HUES64 (cell line): ENCODE data around the gene CCDC92. TPM values are rescaled to one million over a fixed set of nuclear protein-coding genes. Genes with fewer than 3 reads are reported as not detected.
A peak's percentile ranks its signal among the peaks of the same experiment; 100 is the strongest.

ENCODE experiments used
- H3K27ac ChIP-seq: 2 replicates; pipeline ENCODE4 v1.7.0; 2013; ENCODE audit warnings: low read depth, low read length, inconsistent platforms
- H3K27me3 ChIP-seq: 2 replicates; pipeline ENCODE4 v1.6.1; 2013; ENCODE audit warnings: mild to moderate bottlenecking, low read length; ENCODE audit not compliant: insufficient read depth
- H3K36me3 ChIP-seq: 2 replicates; pipeline ENCODE4 v1.6.1; 2013; ENCODE audit warnings: mild to moderate bottlenecking, low read length; ENCODE audit not compliant: insufficient read depth
- H3K4me1 ChIP-seq: 2 replicates; pipeline ENCODE4 v1.6.1; 2013; ENCODE audit warnings: mild to moderate bottlenecking, low read length, moderate library complexity; ENCODE audit not compliant: insufficient read depth
- H3K4me3 ChIP-seq: 2 replicates; pipeline ENCODE4 v1.5.1; 2013; ENCODE audit warnings: mild to moderate bottlenecking, low read length, moderate library complexity
- H3K9ac ChIP-seq: 2 replicates; pipeline ENCODE4 v1.6.1; 2013; ENCODE audit warnings: mild to moderate bottlenecking, low read depth, low read length
- H3K9me3 ChIP-seq: 2 replicates; pipeline ENCODE4 v1.6.1; 2013; ENCODE audit warnings: low read depth, low read length; ENCODE audit not compliant: insufficient read depth
- WGBS: fragments of 150-250, 120-280 bp; methylation state at CpG from one replicate; pipeline ENCODE4 v1.1.7; 2013; ENCODE audit warnings: missing lambda C conversion rate; 5-methylcytosine and 5-hydroxymethylcytosine counted together
- polyA plus RNA-seq, 2 experiments: library from polyadenylated mRNA; stranded (reverse); fragments of 50-300 nt; gene quantifications; one replicate each; pipeline ENCODE4 v1.2.3, GENCODE V29; 2013

The CCDC92 gene
- polyA plus RNA-seq (2013, experiment 1 of 2) = 4.6 TPM
- polyA plus RNA-seq (2013, experiment 2 of 2) = 8.1 TPM

GRCh38 chr12:123972457-123973401, at the start of gene CCDC92, which contains the start of gene ZNF664:
TSS of gene CCDC92 (minus strand) at chr12:123972831. CDS start at chr12:123944305, 28,526 bp downstream.
TSS of gene ZNF664 (plus strand) at chr12:123973215. CDS start at chr12:124012145, 38,930 bp downstream.
- no peak within 1 kb of the TSS for H3K27ac ChIP-seq
- peaks cover 70% of the 10 kb centered on the region for H3K27me3 ChIP-seq
- H3K9ac ChIP-seq = peak within 1 kb of the TSS; percentile 78
- peaks cover 9% of the 10 kb centered on the region; the same call in 1 of the 2 replicates for H3K36me3 ChIP-seq
- under 1% methylated on average over 129 of the region's 138 CpGs for whole genome bisulfite sequencing
- H3K9me3 ChIP-seq = no peaks in the 10 kb centered on the region
- H3K4me1 ChIP-seq = peaks cover 13% of the 10 kb centered on the region; the same call in 1 of the 2 replicates
- peak within 1 kb of the TSS; percentile 82 for H3K4me3 ChIP-seq

GRCh38 chr12:124022161-124022560, 49.5 kb upstream of the CCDC92 start:
- 95% methylated on average over 2 of the region's 3 CpGs for WGBS
- H3K9me3 ChIP-seq = no peaks in the 10 kb centered on the region
- no peak overlapping the region for H3K27ac ChIP-seq
- H3K27me3 ChIP-seq = no peaks in the 10 kb centered on the region
- no peaks in the 10 kb centered on the region for H3K36me3 ChIP-seq
- H3K4me1 ChIP-seq = no peaks in the 10 kb centered on the region
- H3K4me3 ChIP-seq = no peak overlapping the region
- H3K9ac ChIP-seq = no peak overlapping the region

GRCh38 chr12:124021007-124021406, 48.4 kb upstream of the CCDC92 start:
- H3K9me3 ChIP-seq = no peaks in the 10 kb centered on the region
- 73% methylated on average over 2 of the region's 3 CpGs for WGBS
- H3K4me1 ChIP-seq = no peaks in the 10 kb centered on the region
- H3K27me3 ChIP-seq = no peaks in the 10 kb centered on the region
- no peak overlapping the region for H3K4me3 ChIP-seq
- no peak overlapping the region for H3K9ac ChIP-seq
- H3K36me3 ChIP-seq = no peaks in the 10 kb centered on the region
- H3K27ac ChIP-seq = no peak overlapping the region

DNA sequence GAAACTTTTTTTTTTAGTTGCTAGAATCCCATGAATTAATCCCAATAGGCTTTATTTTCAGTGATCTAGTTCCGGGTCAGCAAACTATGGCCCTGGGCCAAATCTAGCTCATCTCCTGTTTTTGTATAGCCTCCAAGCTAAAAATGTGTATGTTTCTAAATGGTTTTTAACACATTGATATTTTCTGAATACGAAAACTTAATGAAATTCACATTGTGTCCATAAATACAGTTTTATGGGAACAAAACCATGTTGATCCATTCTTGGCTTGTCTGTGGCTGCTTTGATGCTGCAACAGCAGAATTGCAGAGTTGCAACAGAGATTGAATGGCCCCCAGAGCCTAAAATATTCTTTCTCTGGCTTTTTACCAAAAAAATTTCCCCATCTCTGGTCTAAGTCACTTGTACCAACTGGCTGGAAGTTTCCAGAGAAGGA, 47.9 kb upstream of the CCDC92 start:
- 92% methylated on average over 2 of the region's 2 CpGs for WGBS
- no peak overlapping the region for H3K27ac ChIP-seq

GRCh38 chr12:124019115-124019514, 46.5 kb upstream of the CCDC92 start:
- Histone ChIP-seq H3K27me3 (no peaks in the 10 kb centered on the region), H3K36me3 (no peaks in the 10 kb centered on the region), H3K9me3 (no peaks in the 10 kb centered on the region), H3K4me1 (no peaks in the 10 kb centered on the region), H3K4me3 (no peak overlapping the region), H3K27ac (no peak overlapping the region), H3K9ac (no peak overlapping the region)

More for the DNA sequence above, 47.9 kb upstream of the CCDC92 start:
- Histone ChIP-seq H3K4me1 (no peaks in the 10 kb centered on the region), H3K27me3 (no peaks in the 10 kb centered on the region), H3K36me3 (no peaks in the 10 kb centered on the region), H3K9ac (no peak overlapping the region), H3K4me3 (no peak overlapping the region), H3K9me3 (no peaks in the 10 kb centered on the region)

DNA sequence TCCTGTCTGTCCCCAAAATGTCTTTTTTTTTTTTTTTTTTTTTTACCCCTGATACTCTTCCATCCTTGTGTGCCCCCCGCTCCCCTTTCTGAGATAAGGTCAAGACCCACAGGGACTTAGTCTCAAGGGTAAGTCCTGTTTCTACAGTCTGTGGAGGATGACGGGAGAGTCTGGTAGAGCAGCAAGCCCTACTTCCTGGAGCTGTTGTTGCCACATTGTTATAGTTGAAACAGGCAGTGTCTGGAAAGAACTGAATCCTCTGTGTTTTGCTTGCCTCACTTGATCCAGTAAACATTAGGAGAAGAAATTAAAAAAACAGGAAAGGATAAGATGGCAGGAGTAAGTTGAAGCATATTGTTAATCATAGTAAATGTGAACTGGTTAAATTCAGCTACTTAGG, 45.9 kb upstream of the CCDC92 start:
- Histone ChIP-seq H3K4me3 (no peak overlapping the region), H3K4me1 (no peaks in the 10 kb centered on the region), H3K36me3 (peaks cover 3% of the 10 kb centered on the region; the same call in 1 of the 2 replicates), H3K27ac (no peak overlapping the region), H3K9ac (no peak overlapping the region), H3K9me3 (no peaks in the 10 kb centered on the region), H3K27me3 (no peaks in the 10 kb centered on the region)
- 87% methylated on average over 2 of the region's 2 CpGs for WGBS

DNA sequence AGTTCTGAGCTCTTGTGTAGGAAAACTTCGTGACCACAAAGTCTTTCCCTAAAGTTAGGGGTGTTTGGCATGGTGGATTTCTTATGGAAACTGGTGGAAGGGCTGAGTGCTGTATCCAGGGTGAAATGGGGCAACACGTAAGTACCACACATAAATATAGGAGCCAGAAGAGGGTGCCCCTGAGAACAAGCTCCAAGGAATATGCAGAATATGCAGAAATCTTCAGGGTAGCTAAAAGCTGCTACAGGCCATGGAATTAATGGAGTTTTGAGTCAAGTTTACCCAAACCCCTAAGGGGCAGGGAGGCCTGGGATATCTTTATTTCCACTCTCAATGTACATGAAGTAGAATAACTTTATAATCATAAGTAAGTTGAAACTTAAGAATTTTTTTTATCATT, 44.4 kb upstream of the CCDC92 start:
- Histone ChIP-seq H3K36me3 (peaks cover 18% of the 10 kb centered on the region), H3K4me1 (no peaks in the 10 kb centered on the region)
- 90% methylated on average over 2 of the region's 2 CpGs for WGBS

DNA sequence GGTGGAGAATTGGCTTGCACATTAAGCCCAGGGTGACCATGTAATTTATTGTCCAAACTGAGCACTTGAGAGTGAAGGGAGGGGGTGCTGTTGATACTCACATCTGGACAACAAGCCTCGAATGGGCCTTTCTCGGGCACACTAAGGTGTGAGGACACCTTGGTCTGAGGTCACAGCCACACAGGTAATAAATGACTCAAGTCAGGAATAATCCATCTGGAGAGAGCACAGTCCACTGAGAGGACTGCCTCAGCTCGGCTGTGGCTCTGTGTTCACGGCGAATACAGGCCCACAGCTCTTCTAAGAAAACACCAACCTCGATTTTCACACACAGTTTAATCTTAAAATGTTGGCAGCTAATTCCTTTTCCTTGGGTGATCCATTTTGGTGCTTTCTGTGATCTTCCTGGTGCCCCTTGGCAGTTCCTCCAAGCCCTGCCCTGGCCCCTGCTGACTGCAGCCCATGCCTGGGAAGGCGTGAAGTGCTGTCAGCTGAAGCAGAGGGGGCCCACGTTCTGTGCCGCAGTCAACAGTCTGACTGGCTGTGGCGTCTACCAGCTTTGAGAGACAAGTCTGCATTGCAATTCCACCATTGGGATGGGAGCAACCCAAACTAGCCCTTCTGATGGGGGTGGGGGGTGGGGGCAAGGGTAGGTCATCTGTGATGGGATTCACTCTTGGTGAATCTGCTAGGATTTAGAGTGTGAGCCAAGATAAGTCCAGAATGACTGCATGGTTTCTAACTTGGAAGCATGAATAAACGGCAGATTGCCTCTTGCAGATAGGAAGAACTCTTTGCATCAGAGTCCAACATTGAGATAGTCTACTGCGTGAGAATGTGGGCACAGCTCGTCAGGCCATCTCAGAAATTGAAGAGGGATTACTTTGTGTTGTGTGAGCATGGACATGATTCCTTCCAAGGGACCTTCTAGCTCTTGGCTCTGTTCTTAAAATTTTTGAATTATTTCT, 43.1 kb upstream of the CCDC92 start:
- H3K9ac ChIP-seq = no peak overlapping the region
- H3K27ac ChIP-seq = no peak overlapping the region
- peaks cover 30% of the 10 kb centered on the region for H3K36me3 ChIP-seq
- H3K4me1 ChIP-seq = no peaks in the 10 kb centered on the region
- H3K4me3 ChIP-seq = no peak overlapping the region
- H3K27me3 ChIP-seq = no peaks in the 10 kb centered on the region
- WGBS = 87% methylated on average over 13 of the region's 13 CpGs
- no peaks in the 10 kb centered on the region for H3K9me3 ChIP-seq

More for the DNA sequence above, 44.4 kb upstream of the CCDC92 start:
- Histone ChIP-seq H3K27me3 (no peaks in the 10 kb centered on the region), H3K27ac (no peak overlapping the region), H3K9me3 (no peaks in the 10 kb centered on the region), H3K9ac (no peak overlapping the region), H3K4me3 (no peak overlapping the region)

DNA sequence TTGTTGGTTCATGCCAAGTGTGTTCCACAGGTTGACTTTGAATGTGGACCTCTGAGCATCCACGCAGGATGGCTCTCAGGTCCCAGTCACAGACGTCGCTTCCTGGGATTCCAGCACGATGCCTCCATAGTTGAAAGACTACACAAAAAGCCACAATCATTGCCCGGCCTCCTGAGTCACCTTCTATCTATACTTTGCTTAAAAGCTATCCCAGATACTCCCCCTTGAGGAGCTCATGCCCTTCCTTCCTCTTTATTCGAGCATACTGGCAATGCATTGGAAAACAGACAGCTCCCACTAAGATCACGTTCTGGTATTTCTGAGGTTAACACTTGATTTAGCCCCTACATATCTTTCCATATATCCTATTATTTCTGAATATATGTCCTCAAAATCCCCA, 40.4 kb upstream of the CCDC92 start:
- Histone ChIP-seq H3K4me1 (peaks cover 5% of the 10 kb centered on the region; the same call in 1 of the 2 replicates), H3K27ac (no peak overlapping the region), H3K9ac (no peak overlapping the region), H3K36me3 (peaks cover 38% of the 10 kb centered on the region), H3K9me3 (no peaks in the 10 kb centered on the region), H3K4me3 (no peak overlapping the region), H3K27me3 (no peaks in the 10 kb centered on the region)
- WGBS = 95% methylated on average over 7 of the region's 7 CpGs

- 95% methylated on average over 8 of the region's 8 CpGs for WGBS
- H3K27ac ChIP-seq = no peak overlapping the region
- H3K9me3 ChIP-seq = no peaks in the 10 kb centered on the region
- H3K36me3 ChIP-seq = peaks cover 38% of the 10 kb centered on the region
- H3K9ac ChIP-seq = no peak overlapping the region
- H3K4me3 ChIP-seq = no peak overlapping the region
- H3K27me3 ChIP-seq = no peaks in the 10 kb centered on the region
- H3K4me1 ChIP-seq = peaks cover 10% of the 10 kb centered on the region; the same call in 1 of the 2 replicates
These were observed 38.9 kb upstream of the CCDC92 start for GRCh38 chr12:124011435-124012115.
